Stimulated activated CD8-positive, alpha-beta memory T cell treated with anti-CD3 and anti-CD28 coated beads, Interleukin-4, amount 100 ng/mL, for 48 hours (primary cell): ENCODE results near the gene PSMA1.
"Not testable (repeated sequence)": the region's sequence is repeated elsewhere in the genome, so short reads cannot be mapped to it uniquely, and the experiment has no call there.

ENCODE experiments used
- DNase-seq: peaks from one replicate; pipeline ENCODE4 v3.0.0-alpha.2; 2020

Gene PSMA1

GRCh38 chr11:14519917-14520746 is at the start of gene PSMA1:
PSMA1 (minus strand) TSS chr11:14520386; CDS start chr11:14520299, 87 bp downstream.
- peak; percentile 94 for DNase-seq

GRCh38 chr11:14569516-14569915 is 49.3 kb upstream of the PSMA1 start:
- DNase-seq, result not testable (repeated sequence)

GRCh38 chr11:14567064-14567651 is 47.0 kb upstream of the PSMA1 start:
- no peak for DNase-seq

- DNase-seq, result no peak
Measured at GRCh38 chr11:14566331-14567063, 46.3 kb upstream of the PSMA1 start.

GRCh38 chr11:14565845-14566244 is 45.7 kb upstream of the PSMA1 start:
- DNase-seq, result no peak

GRCh38 chr11:14555818-14556217 is 35.6 kb upstream of the PSMA1 start:
- no peak for DNase-seq

- no peak for DNase-seq
Measured at GRCh38 chr11:14554959-14555358, 34.8 kb upstream of the PSMA1 start.

- DNase-seq, result no peak
Measured at GRCh38 chr11:14552089-14552488, 31.9 kb upstream of the PSMA1 start.

- no peak for DNase-seq
Measured at GRCh38 chr11:14551380-14551779, 31.2 kb upstream of the PSMA1 start.

GRCh38 chr11:14549891-14550290 is 29.7 kb upstream of the PSMA1 start:
- no peak for DNase-seq

GRCh38 chr11:14547440-14547839 is 27.3 kb upstream of the PSMA1 start:
- no peak for DNase-seq

GRCh38 chr11:14546672-14547071 is 26.5 kb upstream of the PSMA1 start:
- DNase-seq, result no peak

- no peak for DNase-seq
Measured at GRCh38 chr11:14544611-14545010, 24.4 kb upstream of the PSMA1 start.

GRCh38 chr11:14543260-14543659 is 23.1 kb upstream of the PSMA1 start:
- no peak for DNase-seq

- no peak for DNase-seq
Measured at GRCh38 chr11:14542324-14542723, 22.1 kb upstream of the PSMA1 start.

- no peak for DNase-seq
Measured at GRCh38 chr11:14541192-14541947, 21.2 kb upstream of the PSMA1 start.

GRCh38 chr11:14539982-14540421 is 19.8 kb upstream of the PSMA1 start:
- DNase-seq, result no peak

- DNase-seq, result no peak
Measured at GRCh38 chr11:14538926-14539554, 18.9 kb upstream of the PSMA1 start.

- DNase-seq, result no peak
Measured at GRCh38 chr11:14538271-14538925, 18.2 kb upstream of the PSMA1 start.

- DNase-seq, result peak; percentile 50
Measured at GRCh38 chr11:14537134-14537599, 17.0 kb upstream of the PSMA1 start.

- DNase-seq, result not testable (repeated sequence)
Measured at GRCh38 chr11:14535166-14535565, 15.0 kb upstream of the PSMA1 start.

- no peak for DNase-seq
Measured at GRCh38 chr11:14529951-14530350, 9.8 kb upstream of the PSMA1 start.
